K562 (cell line): ENCODE measurements around the gene FGF22. TPM values are rescaled to one million over a fixed set of nuclear protein-coding genes. Genes with fewer than 3 reads are reported as not detected.
A peak's percentile ranks its signal among the peaks of the same experiment; 100 is the strongest.

Experiments used
- BCL6 ChIP-seq: fragments of 250-450 bp; sonication (Bioruptor Pico); IDR thresholded peaks from 2 replicates; pipeline ENCODE4 v1.4.0; 2020
- BRD4 ChIP-seq: fragments of 200-600 bp; sonication (generic); IDR thresholded peaks from 2 replicates; pipeline ENCODE4 v1.6.1; 2017; ENCODE audit warnings: inconsistent platforms
- FOXA3 ChIP-seq, 2 experiments: fragments of 450-650 bp in 1 of 2; sonication (generic) in 1 of 2; formaldehyde crosslinking; IDR thresholded peaks in 1 of 2; conservative IDR thresholded peaks in 1 of 2; 2 replicates each; pipeline versions ENCODE4 v1.4.0 to v1.8.0; 2020 to 2022; ENCODE audit warnings: mild to moderate bottlenecking in 2 of 2, missing genetic modification reagents in 1 of 2
- HNRNPH1 ChIP-seq: fragments of 200-400 bp; formaldehyde crosslinking; optimal IDR thresholded peaks from 2 replicates; pipeline ENCODE3; 2017; ENCODE audit warnings: low read depth, mild to moderate bottlenecking, low read length, moderate library complexity
- MEF2D ChIP-seq: conservative IDR thresholded peaks from 2 replicates; pipeline ENCODE4 v1.6.1; 2016; ENCODE audit warnings: low read depth, missing genetic modification characterization, missing compliant biosample characterization
- NFATC3 ChIP-seq: fragments of 450-650 bp; IDR thresholded peaks from 2 replicates; pipeline ENCODE4 v1.6.1; 2017; ENCODE audit warnings: mild to moderate bottlenecking
- NR3C1 ChIP-seq: sonication (generic); formaldehyde crosslinking; IDR thresholded peaks from 2 replicates; pipeline ENCODE4 v1.8.1; 2022; ENCODE audit warnings: missing genetic modification reagents
- RBM17 ChIP-seq: fragments of 200-400 bp; formaldehyde crosslinking; IDR thresholded peaks from 2 replicates; pipeline ENCODE4 v1.6.1; 2017; ENCODE audit warnings: low read depth, mild to moderate bottlenecking, low read length, borderline replicate concordance
- SUPT5H ChIP-seq: fragments of 450-650 bp; IDR thresholded peaks from 2 replicates; pipeline ENCODE4 v1.6.1; 2016
- TOE1 ChIP-seq, 2 experiments: fragments of 450-650 bp in 1 of 2; sonication (generic) in 1 of 2; formaldehyde crosslinking in 1 of 2; IDR thresholded peaks; 2 replicates each; pipeline versions ENCODE4 v1.7.1 to v1.8.0; 2016 to 2022; ENCODE audit warnings: borderline replicate concordance in 2 of 2, mild to moderate bottlenecking in 2 of 2, antibody characterized with exemption in 1 of 2, inconsistent platforms in 1 of 2, low read depth in 1 of 2, missing genetic modification reagents in 1 of 2, moderate library complexity in 1 of 2
- XRCC3 ChIP-seq: fragments of 450-650 bp; IDR thresholded peaks from 2 replicates; pipeline ENCODE4 v1.6.1; 2017; ENCODE audit warnings: mild to moderate bottlenecking, moderate library complexity
- ZNF184 ChIP-seq: sonication (generic); formaldehyde crosslinking; IDR thresholded peaks from 2 replicates; pipeline ENCODE4 v1.5.0; 2020; ENCODE audit warnings: missing genetic modification reagents
- ZNF699 ChIP-seq: fragments of 250-450 bp; sonication (Bioruptor Pico); IDR thresholded peaks from 2 replicates; pipeline ENCODE4 v1.8.0; 2021; ENCODE audit warnings: mild to moderate bottlenecking, moderate library complexity; ENCODE audit not compliant: insufficient replicate concordance
- polyA plus RNA-seq, 8 experiments: library from polyadenylated mRNA; depleted of rRNA in 4 of 8; stranded (reverse) in 5 of 8; unstranded in 3 of 8; fragments of >200 nt; fragmentation: Nextera tagmentation in 2 of 8; fragmentation: Illumina TruSeq in 1 of 8; extraction: Ambion mirVana in 2 of 8; extraction: Trizol in 1 of 8; gene quantifications; 2 replicates each; pipeline versions ENCODE4 v1.2.1 to v1.2.3, GENCODE V29; 2011 to 2014; ENCODE audit warnings: inconsistent platforms in 1 of 8, missing spikeins in 1 of 8
- total RNA-seq, 7 experiments: library from RNA; depleted of rRNA in 6 of 7; stranded (reverse); fragments of >200 nt in 6 of 7; fragmentation: Illumina TruSeq in 2 of 7; extraction: Trizol in 2 of 7; gene quantifications; 2 replicates each; pipeline versions ENCODE4 v1.2.1 to v1.2.3, GENCODE V29; 2011 to 2021; ENCODE audit warnings: low replicate concordance in 1 of 7
- TF ChIP-seq, protein P1 (sequence below): fragments of 250-450 bp; sonication (Bioruptor Pico); IDR thresholded peaks from 2 replicates; pipeline ENCODE4 v1.5.0; 2021; ENCODE audit warnings: mild to moderate bottlenecking, moderate library complexity
- TF ChIP-seq, protein P2 (sequence below): fragments of 250-450 bp; sonication (Bioruptor Pico); IDR thresholded peaks from 2 replicates; pipeline ENCODE4 v1.5.0; 2021
- TF ChIP-seq, protein P3 (sequence below), 2 experiments: fragments of 450-650 bp in 1 of 2; sonication (generic) in 1 of 2; formaldehyde crosslinking; conservative IDR thresholded peaks; 2 replicates each; pipeline versions ENCODE4 v1.4.0 to v1.8.1; 2020 to 2022; ENCODE audit warnings: mild to moderate bottlenecking in 1 of 2, missing genetic modification reagents in 1 of 2
- TF ChIP-seq, protein P4 (sequence below): IDR thresholded peaks from 3 replicates; pipeline ENCODE4 v1.6.1; 2011; ENCODE audit warnings: borderline replicate concordance, mild to moderate bottlenecking; ENCODE audit not compliant: insufficient read length, insufficient read depth
- TF ChIP-seq, protein P5 (sequence below): fragments of 250-450 bp; sonication (Bioruptor Pico); IDR thresholded peaks from 2 replicates; pipeline ENCODE4 v1.4.0; 2020; ENCODE audit warnings: mild to moderate bottlenecking, moderate library complexity
- TF ChIP-seq, protein P6 (sequence below): sonication (generic); formaldehyde crosslinking; IDR thresholded peaks from 2 replicates; pipeline ENCODE4 v1.8.0; 2022; ENCODE audit warnings: mild to moderate bottlenecking, missing genetic modification reagents

FGF22 gene
- total and polyA plus RNA-seq, 9 of the 15 experiments (the other 6 are each of a cell fraction or from before 2014, with no cell fraction given) = 0.14 to 2.2 (median 0.86) TPM; not detected in 4

DNA sequence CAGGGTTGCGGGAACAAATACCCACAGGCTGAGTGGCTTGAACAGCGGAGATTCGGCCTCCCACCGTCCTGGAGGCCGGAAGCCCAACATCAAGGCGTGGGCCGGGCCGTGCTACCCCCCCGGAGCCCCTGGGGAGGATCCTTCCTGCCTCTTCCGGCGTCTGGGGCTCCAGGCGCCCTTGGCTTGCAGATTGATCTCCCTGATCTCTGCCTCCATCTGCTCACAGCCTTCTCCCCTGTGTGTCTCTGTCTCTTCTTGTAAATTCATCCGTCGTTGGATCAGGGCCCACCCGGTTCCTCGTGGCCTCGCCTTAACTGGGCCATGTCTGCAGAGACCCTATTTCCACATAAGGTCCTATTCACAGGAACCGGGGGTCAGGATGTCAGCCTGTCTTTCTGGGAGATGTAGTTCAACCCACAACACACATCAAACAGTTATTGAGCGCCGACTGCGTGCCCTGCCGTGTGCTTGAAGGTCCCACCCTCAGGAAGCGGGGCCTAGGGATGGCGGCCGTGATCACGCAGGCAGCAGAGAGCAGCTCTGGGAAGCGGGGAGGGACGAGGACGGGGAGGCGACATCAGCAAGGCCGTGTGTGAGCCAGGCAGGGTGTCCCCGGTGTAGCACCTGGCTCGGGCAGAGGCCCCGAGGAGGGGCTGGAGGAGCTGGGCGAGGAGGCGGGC lies 28.7 kb upstream of the FGF22 start (continued):
- TF ChIP-seq, protein P1, sequence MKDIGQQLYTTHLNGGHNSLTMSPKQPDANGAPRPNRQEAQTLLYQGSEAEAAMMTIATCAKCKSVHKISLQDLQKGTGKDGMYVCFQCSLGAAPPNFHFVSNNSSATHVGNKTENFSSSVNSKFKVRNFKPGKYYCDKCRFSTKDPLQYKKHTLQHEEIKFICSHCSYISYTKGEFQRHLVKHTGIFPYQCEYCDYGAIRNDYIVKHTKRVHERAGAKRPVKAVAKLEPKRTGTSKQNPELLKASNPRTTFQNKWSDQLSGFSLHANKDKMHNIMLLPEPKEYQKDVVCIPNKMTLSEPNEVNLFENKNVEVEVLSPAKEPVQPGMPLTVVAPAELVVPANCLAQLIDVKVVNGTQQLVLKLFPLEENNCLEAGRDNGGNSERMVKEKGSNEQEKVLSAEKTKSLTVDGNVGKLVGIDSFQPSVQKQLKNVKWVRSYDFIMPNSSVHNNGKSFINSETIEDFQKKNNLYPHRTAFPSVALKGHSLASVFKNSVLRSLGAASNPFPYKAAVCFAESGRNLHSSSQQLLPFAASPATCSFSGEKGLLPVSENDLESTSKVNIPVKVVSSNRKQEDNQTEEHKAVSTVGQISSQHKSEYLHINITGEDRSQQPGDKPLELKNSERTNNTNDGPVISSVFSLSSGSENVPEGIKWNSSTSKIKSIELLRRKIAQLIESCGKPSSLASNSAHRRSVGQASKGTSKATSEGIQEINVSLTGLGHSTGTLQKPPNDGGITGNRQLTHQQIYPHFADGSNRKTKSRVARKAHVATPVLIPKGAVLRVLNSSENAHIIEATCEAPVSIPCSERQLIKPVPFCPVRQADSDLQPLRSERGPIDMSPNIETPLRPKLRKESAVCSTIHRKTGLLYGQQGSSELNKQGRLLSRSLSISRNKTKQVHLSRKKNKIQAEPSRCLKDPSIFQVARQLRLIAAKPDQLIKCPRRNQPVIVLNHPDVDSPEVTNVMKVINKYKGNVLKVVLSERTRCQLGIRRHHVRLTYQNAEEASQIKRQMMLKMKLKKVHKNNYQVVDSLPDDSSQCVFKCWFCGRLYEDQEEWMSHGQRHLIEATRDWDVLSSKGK (CRISPR knock-in tag) = no peak
- TF ChIP-seq MEF2D (tag) = no peak
- no peak for TF ChIP-seq ZNF184 (CRISPR knock-in tag)
- TF ChIP-seq, protein P2, sequence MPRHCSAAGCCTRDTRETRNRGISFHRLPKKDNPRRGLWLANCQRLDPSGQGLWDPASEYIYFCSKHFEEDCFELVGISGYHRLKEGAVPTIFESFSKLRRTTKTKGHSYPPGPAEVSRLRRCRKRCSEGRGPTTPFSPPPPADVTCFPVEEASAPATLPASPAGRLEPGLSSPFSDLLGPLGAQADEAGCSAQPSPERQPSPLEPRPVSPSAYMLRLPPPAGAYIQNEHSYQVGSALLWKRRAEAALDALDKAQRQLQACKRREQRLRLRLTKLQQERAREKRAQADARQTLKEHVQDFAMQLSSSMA (CRISPR knock-in tag) = no peak
- TF ChIP-seq, protein P3, sequence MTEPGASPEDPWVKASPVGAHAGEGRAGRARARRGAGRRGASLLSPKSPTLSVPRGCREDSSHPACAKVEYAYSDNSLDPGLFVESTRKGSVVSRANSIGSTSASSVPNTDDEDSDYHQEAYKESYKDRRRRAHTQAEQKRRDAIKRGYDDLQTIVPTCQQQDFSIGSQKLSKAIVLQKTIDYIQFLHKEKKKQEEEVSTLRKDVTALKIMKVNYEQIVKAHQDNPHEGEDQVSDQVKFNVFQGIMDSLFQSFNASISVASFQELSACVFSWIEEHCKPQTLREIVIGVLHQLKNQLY (CRISPR knock-in tag; conservative IDR thresholded peaks at IDR 0.05) = no peak
- no peak for TF ChIP-seq XRCC3
- TF ChIP-seq, protein P4, sequence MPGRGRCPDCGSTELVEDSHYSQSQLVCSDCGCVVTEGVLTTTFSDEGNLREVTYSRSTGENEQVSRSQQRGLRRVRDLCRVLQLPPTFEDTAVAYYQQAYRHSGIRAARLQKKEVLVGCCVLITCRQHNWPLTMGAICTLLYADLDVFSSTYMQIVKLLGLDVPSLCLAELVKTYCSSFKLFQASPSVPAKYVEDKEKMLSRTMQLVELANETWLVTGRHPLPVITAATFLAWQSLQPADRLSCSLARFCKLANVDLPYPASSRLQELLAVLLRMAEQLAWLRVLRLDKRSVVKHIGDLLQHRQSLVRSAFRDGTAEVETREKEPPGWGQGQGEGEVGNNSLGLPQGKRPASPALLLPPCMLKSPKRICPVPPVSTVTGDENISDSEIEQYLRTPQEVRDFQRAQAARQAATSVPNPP = no peak
- TF ChIP-seq ZNF699 (CRISPR knock-in tag) = no peak
- no peak for TF ChIP-seq BRD4
- TF ChIP-seq NFATC3 = no peak
- TF ChIP-seq, protein P5, sequence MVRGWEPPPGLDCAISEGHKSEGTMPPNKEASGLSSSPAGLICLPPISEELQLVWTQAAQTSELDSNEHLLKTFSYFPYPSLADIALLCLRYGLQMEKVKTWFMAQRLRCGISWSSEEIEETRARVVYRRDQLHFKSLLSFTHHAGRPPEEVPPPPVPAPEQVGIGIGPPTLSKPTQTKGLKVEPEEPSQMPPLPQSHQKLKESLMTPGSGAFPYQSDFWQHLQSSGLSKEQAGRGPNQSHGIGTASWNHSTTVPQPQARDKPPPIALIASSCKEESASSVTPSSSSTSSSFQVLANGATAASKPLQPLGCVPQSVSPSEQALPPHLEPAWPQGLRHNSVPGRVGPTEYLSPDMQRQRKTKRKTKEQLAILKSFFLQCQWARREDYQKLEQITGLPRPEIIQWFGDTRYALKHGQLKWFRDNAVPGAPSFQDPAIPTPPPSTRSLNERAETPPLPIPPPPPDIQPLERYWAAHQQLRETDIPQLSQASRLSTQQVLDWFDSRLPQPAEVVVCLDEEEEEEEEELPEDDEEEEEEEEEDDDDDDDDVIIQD = no peak
- TF ChIP-seq BCL6 (CRISPR knock-in tag) = no peak
- TF ChIP-seq TOE1 (IDR thresholded peaks at IDR 0.05; ENCODE audit: borderline replicate concordance) = no peak
- no peak for TF ChIP-seq TOE1 (CRISPR knock-in tag; IDR thresholded peaks at IDR 0.05; ENCODE audit: borderline replicate concordance, low read depth)
- TF ChIP-seq NR3C1 (CRISPR knock-in tag) = no peak
- no peak for TF ChIP-seq RBM17
- peak; percentile 52 for TF ChIP-seq SUPT5H
- no peak for TF ChIP-seq FOXA3 (CRISPR knock-in tag; conservative IDR thresholded peaks at IDR 0.05 in 1 of 2, IDR thresholded peaks at IDR 0.05 in 1 of 2)
- no peak for TF ChIP-seq HNRNPH1
- TF ChIP-seq, protein P6, sequence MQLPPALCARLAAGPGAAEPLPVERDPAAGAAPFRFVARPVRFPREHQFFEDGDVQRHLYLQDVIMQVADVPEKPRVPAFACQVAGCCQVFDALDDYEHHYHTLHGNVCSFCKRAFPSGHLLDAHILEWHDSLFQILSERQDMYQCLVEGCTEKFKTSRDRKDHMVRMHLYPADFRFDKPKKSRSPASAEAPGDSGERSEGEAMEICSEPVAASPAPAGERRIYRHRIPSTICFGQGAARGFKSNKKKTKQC (CRISPR knock-in tag) = no peak
